Smooth muscle cell (in vitro differentiated cells): ENCODE results near the gene ABHD8. TPM values are rescaled to one million over a fixed set of nuclear protein-coding genes. Genes with fewer than 3 reads are reported as not detected.
A peak's percentile ranks its signal among the peaks of the same experiment; 100 is the strongest.

Experiments used
- DNase-seq: peaks from one replicate; lab custom pipeline; 2025; ENCODE audit not compliant: unreplicated experiment; lab: John Stamatoyannopoulos, UW
- H2AFZ ChIP-seq: fragments of 200-600 bp; sonication (generic); 2 replicates; pipeline ENCODE4 v1.6.0; 2016; ENCODE audit warnings: antibody characterized with exemption, low read depth, mild to moderate bottlenecking
- H3F3A ChIP-seq: fragments of 200-600 bp; sonication (generic); 2 replicates; pipeline ENCODE4 v1.6.0; 2017; ENCODE audit warnings: antibody characterized with exemption, low read depth
- H3K27ac ChIP-seq: fragments of 200-600 bp; sonication (generic); 2 replicates; pipeline ENCODE4 v1.5.1; 2016; ENCODE audit warnings: low read depth, mild to moderate bottlenecking
- H3K27me3 ChIP-seq: fragments of 200-600 bp; sonication (generic); 2 replicates; pipeline ENCODE4 v1.6.1; 2016; ENCODE audit warnings: low read depth, mild to moderate bottlenecking
- H3K36me3 ChIP-seq: fragments of 200-600 bp; sonication (generic); 2 replicates; pipeline ENCODE4 v1.5.1; 2016; ENCODE audit warnings: low read depth
- H3K4me1 ChIP-seq: fragments of 200-600 bp; sonication (generic); 2 replicates; pipeline ENCODE4 v1.5.1; 2016; ENCODE audit warnings: low read depth
- H3K4me2 ChIP-seq: fragments of 200-600 bp; sonication (generic); 2 replicates; pipeline ENCODE4 v1.6.0; 2016; ENCODE audit warnings: mild to moderate bottlenecking
- H3K4me3 ChIP-seq: fragments of 200-600 bp; sonication (generic); 2 replicates; pipeline ENCODE4 v1.5.1; 2016; ENCODE audit warnings: mild to moderate bottlenecking
- H3K79me2 ChIP-seq: fragments of 200-600 bp; sonication (generic); 2 replicates; pipeline ENCODE4 v1.6.0; 2016; ENCODE audit warnings: low read depth, mild to moderate bottlenecking
- H3K9ac ChIP-seq: fragments of 200-600 bp; sonication (generic); 2 replicates; pipeline ENCODE4 v1.6.0; 2016; ENCODE audit warnings: low read depth
- H3K9me3 ChIP-seq: fragments of 200-600 bp; sonication (generic); replicated peaks from 2 replicates; pipeline ENCODE4 v1.5.1; 2016; ENCODE audit warnings: low read depth
- H4K20me1 ChIP-seq: fragments of 200-600 bp; sonication (generic); 2 replicates; pipeline ENCODE4 v1.6.0; 2016; ENCODE audit warnings: low read depth
- WGBS: methylation state at CpG from one replicate; pipeline ENCODE4 v1.1.7; 2016; ENCODE audit warnings: low lambda C conversion rate; 5-methylcytosine and 5-hydroxymethylcytosine counted together
- polyA plus RNA-seq: library from polyadenylated mRNA; unstranded; fragments of >200 nt; fragmentation: Nextera tagmentation; extraction: Ambion mirVana; gene quantifications from 2 replicates; pipeline ENCODE4 v1.2.1, GENCODE V29; 2016
- total RNA-seq: library from RNA; depleted of rRNA; stranded (reverse); fragments of >200 nt; gene quantifications from 2 replicates; pipeline ENCODE4 v1.2.3, GENCODE V29; 2014
- TF ChIP-seq, protein P1 (sequence below): fragments of 200-600 bp; sonication (generic); IDR thresholded peaks from 2 replicates; pipeline ENCODE4 v1.5.1; 2017; ENCODE audit warnings: borderline replicate concordance, mild to moderate bottlenecking, antibody characterized with exemption; ENCODE audit not compliant: insufficient read depth, poor library complexity, severe bottlenecking

ABHD8 gene
- total and polyA plus RNA-seq, 2 experiments from 2014 or later, result 9.2 to 15.1 TPM

DNA sequence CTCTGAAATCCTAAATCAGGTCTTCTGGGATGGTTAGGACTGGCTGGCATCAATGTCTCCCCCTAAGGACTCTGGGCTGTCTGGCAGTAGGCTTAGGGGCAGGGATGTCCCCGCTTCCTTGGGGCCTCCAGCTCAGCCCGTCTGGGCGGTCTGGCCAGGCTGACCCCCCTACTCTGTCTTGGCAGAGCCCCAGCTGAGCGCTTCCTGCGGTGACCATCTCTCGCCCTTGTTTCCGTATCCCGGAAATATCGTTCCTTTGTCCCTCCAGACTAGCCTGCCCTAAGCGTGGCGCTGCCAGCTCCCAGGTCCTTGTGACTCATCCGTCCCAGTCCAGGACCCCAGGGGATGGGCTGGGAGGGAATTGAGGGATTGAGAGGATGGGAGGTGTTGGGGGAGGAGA lies 45.5 kb upstream of the ABHD8 start:
- H2AFZ ChIP-seq, result peak overlapping the region; percentile 69
- DNase-seq, result peak; percentile 7
- no peaks in the 10 kb centered on the region for H3K36me3 ChIP-seq
- peak overlapping the region; percentile 42 for H3K4me2 ChIP-seq
- no peak overlapping the region for H3K4me3 ChIP-seq
- WGBS, result 5% methylated on average over 12 of the region's 12 CpGs
- no peaks in the 10 kb centered on the region for H4K20me1 ChIP-seq
- H3K27me3 ChIP-seq, result no peaks in the 10 kb centered on the region
- no peaks in the 10 kb centered on the region for H3K9me3 ChIP-seq
- H3K79me2 ChIP-seq, result no peaks in the 10 kb centered on the region
- H3K9ac ChIP-seq, result no peak overlapping the region
- no peaks in the 10 kb centered on the region for H3F3A ChIP-seq
- H3K4me1 ChIP-seq, result peaks cover 5% of the 10 kb centered on the region
- TF ChIP-seq, protein P1, sequence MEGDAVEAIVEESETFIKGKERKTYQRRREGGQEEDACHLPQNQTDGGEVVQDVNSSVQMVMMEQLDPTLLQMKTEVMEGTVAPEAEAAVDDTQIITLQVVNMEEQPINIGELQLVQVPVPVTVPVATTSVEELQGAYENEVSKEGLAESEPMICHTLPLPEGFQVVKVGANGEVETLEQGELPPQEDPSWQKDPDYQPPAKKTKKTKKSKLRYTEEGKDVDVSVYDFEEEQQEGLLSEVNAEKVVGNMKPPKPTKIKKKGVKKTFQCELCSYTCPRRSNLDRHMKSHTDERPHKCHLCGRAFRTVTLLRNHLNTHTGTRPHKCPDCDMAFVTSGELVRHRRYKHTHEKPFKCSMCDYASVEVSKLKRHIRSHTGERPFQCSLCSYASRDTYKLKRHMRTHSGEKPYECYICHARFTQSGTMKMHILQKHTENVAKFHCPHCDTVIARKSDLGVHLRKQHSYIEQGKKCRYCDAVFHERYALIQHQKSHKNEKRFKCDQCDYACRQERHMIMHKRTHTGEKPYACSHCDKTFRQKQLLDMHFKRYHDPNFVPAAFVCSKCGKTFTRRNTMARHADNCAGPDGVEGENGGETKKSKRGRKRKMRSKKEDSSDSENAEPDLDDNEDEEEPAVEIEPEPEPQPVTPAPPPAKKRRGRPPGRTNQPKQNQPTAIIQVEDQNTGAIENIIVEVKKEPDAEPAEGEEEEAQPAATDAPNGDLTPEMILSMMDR, result no peak
- H3K27ac ChIP-seq, result no peak overlapping the region

DNA sequence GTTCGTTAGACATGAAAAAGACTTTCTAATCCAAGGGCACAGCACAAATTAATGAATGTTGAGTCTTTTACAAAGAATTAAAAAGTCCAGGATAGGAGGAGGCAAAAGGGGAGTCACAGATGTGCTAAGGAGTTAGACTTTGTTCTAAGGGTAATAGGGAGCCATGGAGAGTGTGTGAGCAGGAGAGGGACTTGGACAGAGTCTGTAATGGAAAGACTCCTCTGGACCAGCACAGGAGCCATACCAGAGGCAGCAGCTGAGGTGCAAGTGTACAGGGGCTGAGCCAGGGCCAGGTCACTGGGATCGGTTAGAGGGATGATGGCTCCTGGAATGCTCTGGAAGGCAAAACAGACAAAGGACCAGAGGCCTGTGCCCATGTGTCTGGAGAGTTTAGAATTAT lies 44.7 kb upstream of the ABHD8 start:
- no peak for DNase-seq
- WGBS, result 98% methylated on average over 2 of the region's 2 CpGs
- Histone ChIP-seq H3K27ac (no peak overlapping the region), H4K20me1 (no peaks in the 10 kb centered on the region), H3K9me3 (no peaks in the 10 kb centered on the region), H3K4me2 (no peak overlapping the region), H3K4me3 (no peak overlapping the region), H3K4me1 (peaks cover 5% of the 10 kb centered on the region), H3K27me3 (no peaks in the 10 kb centered on the region), H2AFZ (no peak overlapping the region), H3K9ac (no peak overlapping the region), H3K36me3 (no peaks in the 10 kb centered on the region), H3K79me2 (no peaks in the 10 kb centered on the region), H3F3A (no peaks in the 10 kb centered on the region)
- TF ChIP-seq, protein P1, result no peak

DNA sequence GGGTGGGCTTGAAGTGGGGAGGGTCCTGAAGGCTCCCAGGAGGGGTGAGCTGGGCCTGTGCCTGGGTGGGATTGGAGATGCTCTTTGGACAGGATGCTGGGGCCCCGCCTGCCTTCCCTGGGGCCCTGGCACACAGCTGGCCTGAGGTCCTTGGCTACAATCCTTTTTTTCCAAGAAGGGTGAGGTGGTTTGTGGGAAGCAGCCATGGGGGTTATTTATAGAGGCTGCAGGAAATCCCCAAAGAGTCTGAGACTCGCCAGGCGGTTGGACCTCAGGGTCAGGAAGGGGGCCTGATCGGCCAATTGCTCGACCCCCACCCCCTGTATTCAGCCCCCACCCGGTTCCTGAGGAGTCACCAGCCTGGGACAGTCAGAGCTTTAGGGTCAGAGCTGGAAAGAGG lies 44.1 kb upstream of the ABHD8 start:
- H3K4me1 ChIP-seq, result peaks cover 5% of the 10 kb centered on the region
- no peaks in the 10 kb centered on the region for H3K27me3 ChIP-seq
- no peaks in the 10 kb centered on the region for H3F3A ChIP-seq
- no peak overlapping the region for H3K4me2 ChIP-seq
- H2AFZ ChIP-seq, result no peak overlapping the region
- WGBS, result 56% methylated on average over 6 of the region's 6 CpGs
- no peak overlapping the region for H3K27ac ChIP-seq
- no peak overlapping the region for H3K4me3 ChIP-seq
- no peak for DNase-seq
- H4K20me1 ChIP-seq, result no peaks in the 10 kb centered on the region
- H3K9ac ChIP-seq, result no peak overlapping the region
- H3K79me2 ChIP-seq, result no peaks in the 10 kb centered on the region
- TF ChIP-seq, protein P1, result no peak
- H3K36me3 ChIP-seq, result no peaks in the 10 kb centered on the region
- no peaks in the 10 kb centered on the region for H3K9me3 ChIP-seq

DNA sequence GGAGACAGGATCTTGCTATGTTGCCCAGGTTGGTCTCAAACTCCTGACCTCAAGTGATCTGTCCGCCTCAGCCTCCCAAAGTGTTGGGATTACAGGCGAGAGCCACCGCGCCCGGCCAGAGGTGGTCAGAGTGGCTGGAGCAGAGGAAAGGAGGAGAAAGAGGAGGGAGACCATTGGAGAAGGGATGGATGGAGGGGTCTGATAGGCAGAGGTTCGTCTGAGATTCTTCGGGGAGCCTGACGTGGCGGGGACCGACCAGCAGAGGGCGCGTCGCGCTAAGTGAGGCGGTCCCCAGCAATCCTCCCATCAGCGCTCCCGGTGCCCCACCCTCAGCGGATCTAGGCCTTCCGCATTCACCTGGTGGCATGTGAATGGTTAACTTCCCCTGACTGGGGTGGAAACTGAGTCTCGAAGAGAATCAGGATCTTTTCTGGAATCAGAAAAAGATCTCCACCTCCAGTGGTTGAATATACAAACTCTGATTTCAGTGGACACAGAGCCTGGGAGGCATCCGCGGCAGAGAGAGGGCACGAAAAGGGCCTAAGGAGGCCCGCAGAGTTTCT lies 43.0 kb upstream of the ABHD8 start:
- no peak overlapping the region for H3K27ac ChIP-seq
- 23% methylated on average over 22 of the region's 24 CpGs for WGBS
- no peaks in the 10 kb centered on the region for H3K27me3 ChIP-seq
- no peak overlapping the region for H3K9ac ChIP-seq
- DNase-seq, result peak; percentile 38
- H3K36me3 ChIP-seq, result no peaks in the 10 kb centered on the region
- peaks cover 5% of the 10 kb centered on the region for H3K4me1 ChIP-seq
- no peaks in the 10 kb centered on the region for H3K79me2 ChIP-seq
- H4K20me1 ChIP-seq, result no peaks in the 10 kb centered on the region
- H3K4me3 ChIP-seq, result no peak overlapping the region
- H3K9me3 ChIP-seq, result no peaks in the 10 kb centered on the region
- H3K4me2 ChIP-seq, result peak overlapping the region; percentile 3
- no peak overlapping the region for H2AFZ ChIP-seq
- H3F3A ChIP-seq, result no peaks in the 10 kb centered on the region
- TF ChIP-seq, protein P1, result peak; percentile 90
